ENCODE measurements around the gene JMJD8.
A peak's percentile ranks its signal among the peaks of the same experiment; 100 is the strongest.

JMJD8 gene

DNA sequence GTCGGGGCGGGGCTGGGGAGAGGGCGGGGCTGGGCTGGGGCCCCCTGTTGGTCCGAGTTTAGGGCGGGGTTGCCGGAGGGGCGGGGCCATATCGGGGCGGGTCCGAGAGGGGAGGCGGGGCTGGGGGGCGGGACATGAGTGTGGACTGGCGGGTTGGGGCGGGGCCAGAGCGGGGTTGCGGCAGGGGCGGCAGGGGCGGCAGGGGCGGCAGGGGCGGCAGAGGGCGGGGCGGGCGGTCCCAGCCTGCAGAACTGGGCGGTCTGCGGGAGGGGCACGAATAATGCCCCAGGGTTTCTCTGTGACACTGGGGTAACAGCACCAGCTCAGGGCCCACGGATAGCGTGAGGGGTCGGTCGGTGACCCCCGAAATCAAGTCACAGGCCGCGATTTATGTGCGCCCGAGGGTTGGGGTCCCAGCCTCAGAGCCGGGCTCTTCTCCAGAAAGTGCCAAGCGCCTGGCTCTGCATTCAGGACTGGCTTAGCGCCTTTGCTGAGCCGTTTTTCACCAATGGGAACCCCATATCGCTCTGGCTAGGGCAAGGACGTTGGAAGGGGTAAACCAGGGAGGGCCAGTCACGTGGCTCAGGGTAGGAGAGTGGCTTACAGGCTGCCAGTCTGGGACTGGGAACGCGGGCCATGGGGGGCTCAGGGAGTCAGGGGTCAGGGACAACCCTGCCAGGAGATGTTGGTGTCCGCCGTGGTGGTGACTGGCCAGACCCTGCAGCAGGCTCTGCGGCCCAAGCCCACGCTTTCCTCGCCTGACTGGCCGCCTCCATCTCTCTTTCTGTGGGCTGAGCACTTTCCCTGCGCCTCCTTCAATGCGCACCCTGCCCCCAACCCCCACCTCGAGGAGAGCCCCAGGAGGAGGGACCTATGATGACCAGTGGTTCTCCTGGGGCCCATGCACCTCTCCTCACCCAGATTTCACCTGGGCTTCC lies 46.8 kb downstream of the JMJD8 start:
- DNase-seq, result no peak

DNA sequence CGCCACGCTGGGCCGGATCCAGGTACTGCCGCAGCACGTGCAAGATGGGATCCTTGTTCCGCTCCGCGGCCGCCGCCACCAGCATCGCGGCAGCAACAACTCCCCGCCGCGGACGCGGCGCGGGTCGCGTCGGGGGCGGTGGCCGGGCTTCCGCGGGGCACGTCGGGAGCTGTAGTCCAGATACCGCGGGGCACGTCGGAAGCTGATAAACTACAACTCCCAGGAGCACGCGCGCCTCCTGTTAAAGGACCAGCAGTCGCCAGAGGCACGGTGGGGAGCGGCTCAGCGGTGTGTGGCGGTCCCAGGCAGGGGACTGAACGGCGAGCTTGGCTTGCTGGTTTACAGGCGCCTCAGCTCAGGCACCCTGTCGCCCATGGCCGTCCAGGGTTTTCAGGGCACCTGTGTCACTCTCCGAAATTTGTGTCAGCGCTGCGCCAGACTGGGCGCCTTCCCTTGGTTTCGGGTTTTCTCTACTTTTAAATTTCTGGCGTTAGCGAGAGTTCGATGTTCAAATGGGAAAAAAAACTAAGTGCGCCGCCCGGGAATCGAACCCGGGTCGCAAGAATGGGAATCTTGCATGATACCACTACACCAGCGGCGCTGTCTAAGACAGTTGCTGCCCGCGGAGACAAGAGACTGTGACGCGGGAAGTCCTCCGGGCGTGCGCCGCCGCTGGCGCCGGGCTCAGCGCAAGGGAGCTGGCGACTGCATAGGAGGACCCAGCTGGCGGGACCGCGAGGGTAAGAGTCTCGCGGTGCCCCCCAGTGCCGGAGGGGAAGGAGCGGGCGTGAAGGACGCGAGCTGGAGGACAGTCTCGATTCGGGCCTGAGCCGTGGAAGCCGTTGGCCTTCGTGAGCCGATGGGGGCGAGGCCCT lies 47.7 kb downstream of the JMJD8 start, which contains the start of gene METTL26:
Gene METTL26, minus strand, starts transcription at position 100 of the 875 bp plus-strand sequence. Its CDS starts 15 bp downstream, at position 85.
- peak; percentile 90 for DNase-seq

DNA sequence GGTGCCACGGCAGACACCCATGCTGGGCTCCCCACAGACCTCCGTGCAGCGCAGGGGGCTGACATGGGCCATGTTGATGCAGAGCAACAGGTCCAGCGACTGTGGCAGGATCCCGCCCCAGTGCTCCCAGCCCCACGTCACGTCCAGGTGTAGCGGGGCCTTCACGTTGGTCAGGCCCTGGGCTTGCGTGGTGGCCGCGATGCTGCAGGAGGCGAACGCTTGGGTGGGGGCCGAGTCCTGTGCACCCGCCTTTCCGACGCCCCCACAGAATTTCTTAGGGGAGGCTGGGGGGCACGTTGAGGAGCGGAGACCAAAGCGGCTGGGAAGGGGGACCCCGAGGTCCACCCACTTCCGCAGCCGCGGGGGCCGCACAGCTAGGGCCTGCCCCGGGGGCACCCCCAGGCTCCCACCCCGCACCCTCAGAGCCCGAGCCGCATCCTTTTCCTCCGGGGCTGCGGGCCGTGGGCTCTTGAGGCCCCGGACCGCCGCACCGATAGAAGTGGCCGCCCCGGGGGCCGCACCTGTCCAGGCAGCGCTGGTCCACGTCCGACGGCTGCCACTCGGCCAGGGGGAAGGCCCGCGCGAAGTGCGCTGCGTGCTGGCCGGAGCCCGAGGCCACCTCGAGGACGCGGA lies 48.4 kb downstream of the JMJD8 start:
- DNase-seq, result no peak

DNA sequence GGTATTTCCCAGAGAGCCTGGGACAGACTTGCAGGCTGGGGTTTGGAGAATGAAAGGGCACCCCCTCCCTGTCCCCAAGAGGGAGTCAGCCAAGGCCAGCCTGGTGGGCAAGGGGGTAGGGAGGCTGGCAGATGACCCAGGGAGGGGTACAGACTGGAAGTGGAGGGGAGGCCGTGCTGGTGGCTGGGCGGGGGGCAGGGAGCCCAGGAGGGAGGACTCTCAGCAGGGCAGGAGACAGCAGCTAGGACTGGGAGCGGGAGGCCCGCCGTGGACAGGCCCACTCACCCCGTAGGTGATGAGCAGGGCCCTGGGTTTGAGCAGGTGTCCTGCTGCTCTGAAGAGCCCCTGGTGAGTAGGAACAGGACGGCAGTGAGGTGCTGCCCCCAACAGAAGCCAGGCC lies 49.1 kb downstream of the JMJD8 start:
- no peak for DNase-seq

DNA sequence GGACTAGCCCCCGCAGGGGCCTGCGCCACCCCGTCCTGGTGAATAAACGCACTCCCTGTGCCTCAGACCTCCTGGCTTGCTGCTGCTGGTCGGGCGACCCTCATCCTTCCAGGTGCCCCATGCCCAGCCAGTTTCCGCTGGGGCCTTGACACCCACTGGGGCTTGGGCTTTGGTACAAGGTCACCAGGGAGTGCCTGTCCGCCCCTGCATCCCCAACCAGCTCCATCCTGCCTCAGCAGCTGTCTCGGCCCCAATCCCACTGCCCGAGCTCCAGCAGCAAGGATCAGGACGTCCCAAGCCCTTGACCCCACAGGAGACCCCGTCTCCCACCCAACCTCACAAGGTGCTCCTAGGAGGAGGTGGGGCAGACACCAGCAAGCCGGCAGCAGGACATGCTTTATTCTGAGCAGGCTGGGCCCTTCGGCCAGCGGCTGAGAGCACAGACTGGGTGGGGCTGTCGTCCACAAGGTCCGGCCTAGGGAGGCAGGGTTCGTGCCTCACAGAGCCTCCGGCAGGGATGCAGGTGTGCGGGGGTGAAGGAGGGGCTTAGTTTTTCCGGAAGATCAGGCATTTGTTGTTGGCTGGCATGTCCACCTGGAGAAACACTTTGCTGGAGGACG lies 50.0 kb downstream of the JMJD8 start:
- no peak for DNase-seq

DNA sequence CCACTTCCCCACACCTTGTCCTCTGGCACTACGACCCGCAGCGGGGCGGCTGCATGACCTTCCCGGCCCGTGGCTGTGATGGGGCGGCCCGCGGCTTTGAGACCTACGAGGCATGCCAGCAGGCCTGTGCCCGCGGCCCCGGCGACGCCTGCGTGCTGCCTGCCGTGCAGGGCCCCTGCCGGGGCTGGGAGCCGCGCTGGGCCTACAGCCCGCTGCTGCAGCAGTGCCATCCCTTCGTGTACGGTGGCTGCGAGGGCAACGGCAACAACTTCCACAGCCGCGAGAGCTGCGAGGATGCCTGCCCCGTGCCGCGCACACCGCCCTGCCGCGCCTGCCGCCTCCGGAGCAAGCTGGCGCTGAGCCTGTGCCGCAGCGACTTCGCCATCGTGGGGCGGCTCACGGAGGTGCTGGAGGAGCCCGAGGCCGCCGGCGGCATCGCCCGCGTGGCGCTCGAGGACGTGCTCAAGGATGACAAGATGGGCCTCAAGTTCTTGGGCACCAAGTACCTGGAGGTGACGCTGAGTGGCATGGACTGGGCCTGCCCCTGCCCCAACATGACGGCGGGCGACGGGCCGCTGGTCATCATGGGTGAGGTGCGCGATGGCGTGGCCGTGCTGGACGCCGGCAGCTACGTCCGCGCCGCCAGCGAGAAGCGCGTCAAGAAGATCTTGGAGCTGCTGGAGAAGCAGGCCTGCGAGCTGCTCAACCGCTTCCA lies 50.6 kb downstream of the JMJD8 start:
- DNase-seq, result no peak

DNA sequence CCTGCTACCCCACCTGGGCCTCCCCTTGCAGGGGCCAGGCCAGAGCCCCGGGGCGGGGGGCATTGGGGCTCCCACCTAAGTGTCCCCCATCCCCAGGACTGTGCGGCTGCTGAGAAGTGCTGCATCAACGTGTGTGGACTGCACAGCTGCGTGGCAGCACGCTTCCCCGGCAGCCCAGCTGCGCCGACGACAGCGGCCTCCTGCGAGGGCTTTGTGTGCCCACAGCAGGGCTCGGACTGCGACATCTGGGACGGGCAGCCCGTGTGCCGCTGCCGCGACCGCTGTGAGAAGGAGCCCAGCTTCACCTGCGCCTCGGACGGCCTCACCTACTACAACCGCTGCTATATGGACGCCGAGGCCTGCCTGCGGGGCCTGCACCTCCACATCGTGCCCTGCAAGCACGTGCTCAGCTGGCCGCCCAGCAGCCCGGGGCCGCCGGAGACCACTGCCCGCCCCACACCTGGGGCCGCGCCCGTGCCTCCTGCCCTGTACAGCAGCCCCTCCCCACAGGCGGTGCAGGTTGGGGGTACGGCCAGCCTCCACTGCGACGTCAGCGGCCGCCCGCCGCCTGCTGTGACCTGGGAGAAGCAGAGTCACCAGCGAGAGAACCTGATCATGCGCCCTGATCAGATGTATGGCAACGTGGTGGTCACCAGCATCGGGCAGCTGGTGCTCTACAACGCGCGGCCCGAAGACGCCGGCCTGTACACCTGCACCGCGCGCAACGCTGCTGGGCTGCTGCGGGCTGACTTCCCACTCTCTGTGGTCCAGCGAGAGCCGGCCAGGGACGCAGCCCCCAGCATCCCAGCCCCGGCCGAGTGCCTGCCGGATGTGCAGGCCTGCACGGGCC lies 51.4 kb downstream of the JMJD8 start:
- DNase-seq, result no peak

DNA sequence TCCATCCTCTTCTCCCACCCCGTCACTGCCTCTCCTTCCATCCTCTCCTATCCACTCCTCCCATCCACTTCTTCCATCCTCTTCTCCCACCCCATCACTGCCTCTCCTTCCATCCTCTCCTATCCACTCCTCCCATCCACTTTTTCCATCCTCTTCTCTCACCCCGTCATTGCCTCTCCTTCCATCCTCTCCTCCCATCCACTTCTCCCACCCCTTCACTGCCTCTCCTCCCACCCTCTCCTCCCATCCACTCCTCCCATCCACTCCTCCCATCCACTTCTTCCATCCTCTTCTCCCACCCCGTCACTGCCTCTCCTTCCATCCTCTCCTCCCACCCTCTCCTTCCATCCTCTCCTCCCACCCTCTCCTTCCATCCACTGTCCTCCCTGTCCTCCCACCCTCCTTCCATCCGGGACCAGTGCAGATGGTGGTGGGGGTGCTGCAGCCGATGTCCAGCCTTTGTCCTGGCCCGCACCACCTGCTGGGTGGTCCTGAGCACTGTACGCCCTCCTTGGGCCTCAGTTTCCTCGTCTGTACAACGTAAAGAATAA lies 52.3 kb downstream of the JMJD8 start:
- DNase-seq, result no peak
